ENCODE measurements around the gene HLA-DMB. TPM values are rescaled to one million over a fixed set of nuclear protein-coding genes. Genes with fewer than 3 reads are reported as not detected.

Gene HLA-DMB
- total RNA-seq, 1 experiment from 2014 or later: 3.3 TPM

GRCh38 chr6:32941214-32941768 is 463 bp upstream of the HLA-DMB start:
- H3K4me2 ChIP-seq (ENCODE audit: low read length): peak overlapping the region; percentile 60
- intact Hi-C loops (cut with micrococcal nuclease): no loop called here
- DNase-seq (ENCODE audit: low read depth, low spot score) (no peak), ATAC-seq (peak; percentile 38)
- RAD21 ChIA-PET (ENCODE audit: low non-redundant PET in 1 of 2, low total read pairs in 2 of 2, uncharacterized antibody in 2 of 2, unreplicated experiment in 2 of 2): no interaction called here
- no peaks in the 10 kb centered on the region for H3K9me2 ChIP-seq (ENCODE audit: insufficient read depth)
- no peak overlapping the region for H3K9ac ChIP-seq (ENCODE audit: low read length)
- H2AFZ ChIP-seq (ENCODE audit: low read depth, low read length, poor library complexity, severe bottlenecking): peak overlapping the region; percentile 80
- no TSS peak for BruUV-seq (replicated peaks)
- POLR2A ChIA-PET: interaction anchor here (1.1 to 5.1 kb wide), 4 partner anchors 12 to 37 kb away, joined by 3 to 52 read pairs (median 4); partner anchors contain the start of genes BRD2 and HLA-DMA
- CTCF ChIA-PET: interaction anchor here (1.2 to 4.5 kb wide), 5 partner anchors 8 to 73 kb away, joined by 6 to 33 read pairs (median 7); partner anchors contain the start of gene HLA-DMA
- no peaks in the 10 kb centered on the region for H4K20me1 ChIP-seq (ENCODE audit: insufficient read depth)
- no peaks in the 10 kb centered on the region for H3K36me3 ChIP-seq (ENCODE audit: control insufficient read depth in 1 of 2, insufficient read depth in 2 of 2, low read length in 2 of 2)
- H3K79me2 ChIP-seq (ENCODE audit: insufficient read depth, low read length): no peaks in the 10 kb centered on the region
- TF ChIP-seq POLR2AphosphoS5 (IDR thresholded peaks at IDR 0.05; ENCODE audit: low read depth, low read length) (no peak), ELF1 (IDR thresholded peaks at IDR 0.05; ENCODE audit: borderline replicate concordance, low read depth) (no peak)
- peaks cover 4 to 12% of the 10 kb centered on the region in 2 experiments; a peak in 2 of 4 replicates for H3K4me1 ChIP-seq (ENCODE audit: control insufficient read depth in 1 of 2, insufficient read depth in 2 of 2, low read length in 2 of 2)
- no peaks in the 10 kb centered on the region for H3K9me3 ChIP-seq (ENCODE audit: control insufficient read depth in 1 of 2, insufficient read depth in 1 of 2, low read depth in 1 of 2, low read length in 2 of 2)
- no peak overlapping the region for H3K4me3 ChIP-seq (replicated peaks in 1 of 2; ENCODE audit: low read depth in 1 of 2, low read length in 2 of 2)
- H3K27ac ChIP-seq (ENCODE audit: low read depth, low read length): no peak overlapping the region
- H3K27me3 ChIP-seq (ENCODE audit: insufficient read depth, low read length): no peaks in the 10 kb centered on the region

GRCh38 chr6:32938494-32938893 is 2.3 kb downstream of the HLA-DMB start:
- peaks cover 4 to 12% of the 10 kb centered on the region in 2 experiments; a peak in 3 of 4 replicates for H3K4me1 ChIP-seq (ENCODE audit: control insufficient read depth in 1 of 2, insufficient read depth in 2 of 2, low read length in 2 of 2)
- H3K79me2 ChIP-seq (ENCODE audit: insufficient read depth, low read length): no peaks in the 10 kb centered on the region
- no peaks in the 10 kb centered on the region for H3K27me3 ChIP-seq (ENCODE audit: insufficient read depth, low read length)
- ChIA-PET CTCF (no interaction called here), POLR2A (interaction anchor here (1.9 kb wide), 1 partner anchor 33 kb away, joined by 7 read pairs; no protein-coding TSS in a partner anchor), RAD21 (ENCODE audit: low non-redundant PET in 1 of 2, low total read pairs in 2 of 2, uncharacterized antibody in 2 of 2, unreplicated experiment in 2 of 2) (no interaction called here)
- H4K20me1 ChIP-seq (ENCODE audit: insufficient read depth): no peaks in the 10 kb centered on the region
- no peak for ATAC-seq
- TF ChIP-seq REST (IDR thresholded peaks at IDR 0.05; ENCODE audit: low read depth): no peak
- no peak for TF ChIP-seq YY1 (IDR thresholded peaks at IDR 0.05; ENCODE audit: extremely low read depth, insufficient replicate concordance, low read depth, low read length)
- TF ChIP-seq CBX3 (IDR thresholded peaks at IDR 0.05; ENCODE audit: low read depth): no peak
- TF ChIP-seq TCF7L2 (IDR thresholded peaks at IDR 0.05; ENCODE audit: borderline replicate concordance, extremely low read depth, insufficient read depth, insufficient read length): no peak
- no peak for TF ChIP-seq CEBPB (IDR thresholded peaks at IDR 0.05; ENCODE audit: low read depth)
- no peak for TF ChIP-seq ELF1 (IDR thresholded peaks at IDR 0.05; ENCODE audit: borderline replicate concordance, low read depth)
- TF ChIP-seq JUND (IDR thresholded peaks at IDR 0.05): no peak
- no peak for TF ChIP-seq POLR2AphosphoS5 (IDR thresholded peaks at IDR 0.05; ENCODE audit: low read depth, low read length)
- no peak for TF ChIP-seq FOSL1 (IDR thresholded peaks at IDR 0.05; ENCODE audit: low read depth)
- TF ChIP-seq EGR1 (IDR thresholded peaks at IDR 0.05; ENCODE audit: low read depth): no peak
- no peak overlapping the region for H3K27ac ChIP-seq (ENCODE audit: low read depth, low read length)
- intact Hi-C loops (cut with micrococcal nuclease): no loop called here
- no peaks in the 10 kb centered on the region for H3K9me2 ChIP-seq (ENCODE audit: insufficient read depth)
- no peak for DNase-seq (ENCODE audit: low read depth, low spot score)
- no peak overlapping the region for H3K9ac ChIP-seq (ENCODE audit: low read length)
- no peak overlapping the region for H3K4me2 ChIP-seq (ENCODE audit: low read length)
- BruUV-seq (replicated peaks): no TSS peak
- H3K9me3 ChIP-seq (ENCODE audit: control insufficient read depth in 1 of 2, insufficient read depth in 1 of 2, low read depth in 1 of 2, low read length in 2 of 2): no peaks in the 10 kb centered on the region
- no peaks in the 10 kb centered on the region for H3K36me3 ChIP-seq (ENCODE audit: control insufficient read depth in 1 of 2, insufficient read depth in 2 of 2, low read length in 2 of 2)
- H3K4me3 ChIP-seq (replicated peaks in 1 of 2; ENCODE audit: low read depth in 1 of 2, low read length in 2 of 2): no peak overlapping the region
- H2AFZ ChIP-seq (ENCODE audit: low read depth, low read length, poor library complexity, severe bottlenecking): no peak overlapping the region
